Tibial nerve (tissue), 4 donors: ENCODE results near the gene ZNF574.

Experiments used
- CTCF ChIP-seq, 5 experiments: fragments of 200-600 bp in 3 of 5; fragments of 450-650 bp in 2 of 5; sonication (generic) in 3 of 5; IDR thresholded peaks; one replicate each; pipeline ENCODE4 v1.5.1; 2016 to 2019; ENCODE audit warnings: antibody characterized with exemption in 5 of 5, mild to moderate bottlenecking in 3 of 5, moderate library complexity in 2 of 5
- EP300 ChIP-seq, 2 donors: sonication (generic); formaldehyde crosslinking; IDR thresholded peaks; one replicate each; pipeline ENCODE4 v1.6.1; 2017; ENCODE audit warnings: antibody characterized with exemption in 2 of 2, mild to moderate bottlenecking in 1 of 2
- POLR2A ChIP-seq, 2 donors: fragments of 450-650 bp; IDR thresholded peaks; one replicate each; pipeline ENCODE4 v1.6.1; 2017; ENCODE audit warnings: antibody characterized with exemption in 2 of 2, mild to moderate bottlenecking in 2 of 2, moderate library complexity in 2 of 2

- TF ChIP-seq POLR2A (IDR thresholded peaks at IDR 0.05) = no peak
- no peak for TF ChIP-seq CTCF (IDR thresholded peaks at IDR 0.05)
- no peak for TF ChIP-seq EP300 (IDR thresholded peaks at IDR 0.05)
Measured at GRCh38 chr19:42121656-42122069, 45.7 kb downstream of the ZNF574 start.
